IMR-90 (cell line): Measurements from ENCODE around the gene PYY.

Experiments used
- CTCF ChIP-seq: conservative IDR thresholded peaks from 2 replicates; pipeline ENCODE4 v1.5.1; 2012; ENCODE audit warnings: mild to moderate bottlenecking, low read depth, low read length, improper control_type of control experiment
- MAFK ChIP-seq: IDR thresholded peaks from 2 replicates; pipeline ENCODE4 v1.6.1; 2012; ENCODE audit warnings: low read depth, low read length, improper control_type of control experiment

GRCh38 chr17:44000871-44001460, 47.2 kb upstream of the PYY start:
- TF ChIP-seq MAFK = no peak
- TF ChIP-seq CTCF = no peak
